GM18873 (cell line): Measurements from ENCODE around the gene COQ3.
A peak's percentile ranks its signal among the peaks of the same experiment; 100 is the strongest.

Experiments
- ATAC-seq: cut with Tn5 transposase; IDR thresholded peaks from one replicate; pipeline ENCODE4 v1.9.1; 2021; ENCODE audit warnings: mild to moderate bottlenecking, moderate library complexity, moderate number of reproducible peaks; ENCODE audit not compliant: unreplicated experiment, low FRiP score

Gene COQ3

DNA sequence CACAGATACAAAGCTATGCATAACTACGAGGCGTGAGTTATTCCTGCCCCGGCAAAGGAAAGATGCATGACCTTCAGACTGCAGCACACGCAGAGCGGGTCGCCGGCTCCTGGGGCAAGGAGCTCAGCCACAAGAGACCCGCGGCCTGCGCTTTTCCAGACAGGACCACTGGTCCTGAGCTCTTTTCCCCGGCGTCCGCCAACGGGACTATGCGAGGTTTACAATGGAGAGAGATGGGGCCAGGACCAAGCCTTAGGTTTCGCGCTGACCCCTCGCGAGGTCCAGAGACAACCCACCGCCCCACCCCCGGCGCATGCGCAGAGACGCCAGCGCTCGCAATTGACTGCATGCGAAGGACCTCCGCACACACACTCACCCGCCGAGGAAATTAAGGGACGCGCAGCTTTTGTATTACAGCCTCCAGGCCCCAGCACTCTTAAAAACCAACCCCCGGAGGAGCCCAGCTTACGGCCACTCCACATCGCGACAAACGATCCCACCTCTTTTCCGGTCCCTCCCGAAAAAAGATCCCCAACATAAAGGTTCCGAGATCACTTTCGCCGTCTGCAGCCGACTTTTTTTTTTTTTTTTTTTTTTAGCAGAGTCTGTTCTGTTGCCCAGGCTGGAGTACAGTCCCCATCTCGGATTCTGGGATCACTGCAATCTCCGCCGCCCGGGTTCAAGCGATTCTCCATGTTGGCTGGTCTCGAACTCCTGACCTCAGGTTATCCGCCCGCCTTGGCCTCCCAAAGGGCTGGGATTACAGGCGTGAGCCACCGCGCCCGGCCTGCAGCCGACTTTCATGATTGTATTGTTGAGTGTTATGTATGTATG lies at the start of gene COQ3:
Gene COQ3 (minus strand): TSS at position 498 of the 834 bp plus-strand sequence. CDS start 16 bp downstream, at position 482.
- peak; percentile 46 for ATAC-seq

- ATAC-seq: peak; percentile 77
These were observed 40.9 kb upstream of the COQ3 start for GRCh38 chr6:99434702-99435530.

DNA sequence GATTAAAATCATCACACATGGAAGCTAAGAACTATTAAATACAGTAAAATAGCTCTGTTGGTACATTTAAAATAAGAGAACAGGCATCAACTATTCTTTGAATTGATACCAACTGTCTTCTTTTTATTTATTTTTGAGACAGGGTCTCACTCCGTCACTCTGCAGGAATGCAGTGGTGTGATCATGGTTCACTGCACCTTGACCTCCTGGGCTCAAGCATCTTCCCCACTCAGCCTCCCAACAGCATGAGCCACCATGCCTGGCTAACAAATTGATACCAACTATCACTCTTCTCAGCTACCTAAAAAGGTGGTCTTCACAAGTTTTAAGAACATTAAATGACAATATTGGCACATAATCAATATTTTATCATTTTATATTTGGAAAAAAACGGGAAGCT lies 38.9 kb upstream of the COQ3 start:
- ATAC-seq: no peak

DNA sequence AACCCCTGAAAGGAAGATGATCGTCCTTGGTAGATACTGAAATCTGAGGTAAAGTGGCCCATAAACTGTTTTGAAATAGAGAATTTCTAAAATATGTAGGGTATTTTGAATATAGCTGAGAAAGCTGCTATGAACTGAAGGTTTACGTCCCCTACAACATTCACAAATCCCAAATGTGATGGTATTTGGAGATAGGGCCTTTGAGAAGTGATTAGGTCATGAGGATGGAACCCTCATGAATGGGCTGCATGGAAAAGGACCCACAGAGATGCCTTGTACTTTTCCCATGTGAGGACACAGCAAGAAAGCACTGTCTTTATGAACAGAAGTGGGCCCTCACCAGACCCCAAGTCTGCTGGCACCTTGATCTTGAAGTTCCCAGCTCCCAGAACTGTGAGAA lies 37.9 kb upstream of the COQ3 start:
- ATAC-seq: no peak

DNA sequence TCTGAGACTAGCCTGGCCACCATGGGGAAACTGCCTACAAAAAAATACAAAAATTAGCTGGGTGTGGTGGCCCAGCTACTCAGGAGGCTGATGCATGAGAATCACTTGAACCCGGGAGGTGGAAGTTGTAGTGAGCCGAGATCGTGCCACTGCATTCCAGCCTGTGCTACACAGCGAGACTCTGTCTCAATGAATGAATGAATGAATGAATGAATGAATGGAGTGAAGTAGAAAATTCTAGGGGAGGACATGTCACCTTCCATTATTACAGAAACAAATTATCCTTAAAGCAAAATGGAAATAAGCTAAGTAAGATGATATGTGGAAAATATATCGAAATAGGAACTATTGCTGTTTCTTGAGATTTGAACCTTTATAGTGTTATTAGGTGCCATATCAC lies 34.0 kb upstream of the COQ3 start:
- ATAC-seq: no peak

DNA sequence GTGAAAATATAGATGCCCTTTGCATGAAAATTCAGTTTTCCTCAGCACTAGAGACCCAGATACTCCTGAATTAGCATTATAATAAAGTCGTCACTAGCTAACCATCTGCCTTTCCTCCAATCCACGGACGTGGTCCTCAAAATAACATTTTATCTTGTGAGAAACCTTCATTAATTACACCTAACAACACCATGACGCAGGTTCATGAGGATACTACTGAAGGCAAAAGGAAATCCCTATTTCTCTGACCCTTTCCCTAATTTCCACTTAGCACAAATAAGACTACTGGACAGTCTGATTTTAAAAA lies 32.4 kb upstream of the COQ3 start:
- no peak for ATAC-seq

DNA sequence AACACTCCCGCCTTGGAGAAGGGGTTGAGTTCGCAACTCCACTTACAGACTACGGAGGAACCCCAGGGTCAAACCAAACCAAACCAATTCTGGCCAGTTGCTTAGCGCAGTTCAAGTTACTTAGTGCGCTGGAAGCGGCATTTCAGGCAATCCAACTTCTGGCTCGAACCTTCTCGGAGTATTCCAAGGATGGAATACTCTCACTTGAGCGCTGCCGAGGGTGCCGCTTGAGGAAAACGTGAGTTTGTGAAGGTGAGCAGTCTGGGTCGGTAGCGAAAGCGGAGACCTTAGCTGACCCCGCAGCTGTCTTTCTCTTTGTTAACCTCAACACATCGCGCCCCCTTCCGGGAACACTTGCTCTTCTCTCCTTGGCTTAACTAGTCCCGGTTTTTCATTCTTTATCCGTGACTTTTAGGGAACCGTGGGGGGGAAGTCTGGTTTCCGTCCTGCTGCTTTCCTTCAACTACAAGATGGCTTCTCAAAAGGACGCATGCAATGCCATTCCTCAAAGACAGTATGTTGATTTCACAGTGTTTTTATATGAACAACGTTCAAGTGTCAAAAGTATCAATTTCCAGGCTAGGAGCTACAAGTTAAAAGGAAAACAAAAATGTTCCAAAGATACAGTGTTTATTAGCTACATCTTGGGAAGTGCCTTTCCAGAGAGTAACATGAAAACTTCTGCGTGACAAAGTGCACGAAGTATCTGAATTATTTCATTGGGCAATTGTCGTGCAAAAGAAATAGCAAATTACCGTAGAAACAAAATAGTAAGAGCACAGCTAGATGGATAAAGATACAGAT lies 31.9 kb upstream of the COQ3 start:
- peak; percentile 47 for ATAC-seq

GRCh38 chr6:99424761-99425646 lies 31.0 kb upstream of the COQ3 start, which contains the start of gene PNISR:
Gene PNISR, minus strand, starts transcription at chr6:99425308. Its CDS starts 10,649 bp downstream, at chr6:99414659.
- peak; percentile 95 for ATAC-seq

DNA sequence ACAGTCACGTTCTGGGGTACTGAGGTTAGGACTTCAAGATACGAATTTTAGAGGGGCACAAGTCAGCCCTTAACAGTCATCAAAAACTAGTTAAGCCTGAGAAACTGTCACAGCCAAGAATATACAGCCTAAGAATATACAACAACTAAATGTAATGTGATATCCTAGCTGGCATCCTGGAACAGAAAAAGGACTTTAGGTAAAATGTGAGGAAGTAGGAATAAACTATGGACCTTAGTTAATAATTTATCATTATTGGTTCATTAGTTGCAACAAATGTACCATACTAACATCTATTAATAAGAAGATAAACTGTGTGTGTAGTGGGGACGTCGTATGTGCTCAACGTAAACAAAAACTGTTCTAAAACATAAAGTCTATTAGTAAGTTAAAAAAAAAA lies 30.0 kb upstream of the COQ3 start:
- ATAC-seq: no peak

GRCh38 chr6:99422912-99423311 lies 28.9 kb upstream of the COQ3 start:
- no peak for ATAC-seq

DNA sequence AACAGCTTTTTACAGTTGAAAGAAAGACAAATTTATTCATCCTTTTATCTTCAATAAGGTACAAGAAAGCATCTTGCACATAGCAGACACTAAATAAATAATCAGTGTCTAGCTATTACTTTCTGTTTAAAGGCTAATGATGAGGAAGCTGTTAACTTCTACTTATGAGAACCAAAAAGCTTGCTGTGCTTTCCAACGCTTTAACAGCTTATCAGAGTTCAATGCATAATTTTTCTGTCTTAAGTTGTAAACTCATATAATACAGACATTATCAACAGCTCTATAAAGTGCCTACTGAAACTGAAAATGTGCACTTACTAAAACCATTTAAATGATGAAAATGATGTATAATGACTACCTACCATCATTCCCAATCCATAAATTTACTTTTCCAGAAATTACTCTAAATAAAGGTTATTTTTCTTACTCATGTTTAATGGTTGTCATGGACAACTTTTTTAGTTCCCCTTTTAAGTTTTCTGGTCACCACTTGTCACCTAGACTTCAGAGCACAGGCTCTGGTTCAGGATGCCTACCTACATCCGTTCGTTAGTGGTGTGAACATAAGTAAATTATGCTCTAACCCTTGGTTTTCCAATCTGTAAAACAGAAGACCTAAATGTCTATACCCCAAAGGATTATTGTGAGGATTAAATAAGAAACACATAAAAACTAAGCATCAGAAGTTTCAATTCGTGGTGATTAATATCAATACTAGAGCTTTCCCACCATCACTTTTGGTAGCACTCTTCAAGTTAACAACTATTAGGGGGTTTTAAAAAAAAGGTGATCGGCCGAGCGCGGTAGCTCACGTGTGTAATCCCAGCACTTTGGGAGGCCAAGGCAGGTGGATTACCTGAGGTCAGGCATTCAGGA lies 23.1 kb upstream of the COQ3 start:
- peak; percentile 72 for ATAC-seq

DNA sequence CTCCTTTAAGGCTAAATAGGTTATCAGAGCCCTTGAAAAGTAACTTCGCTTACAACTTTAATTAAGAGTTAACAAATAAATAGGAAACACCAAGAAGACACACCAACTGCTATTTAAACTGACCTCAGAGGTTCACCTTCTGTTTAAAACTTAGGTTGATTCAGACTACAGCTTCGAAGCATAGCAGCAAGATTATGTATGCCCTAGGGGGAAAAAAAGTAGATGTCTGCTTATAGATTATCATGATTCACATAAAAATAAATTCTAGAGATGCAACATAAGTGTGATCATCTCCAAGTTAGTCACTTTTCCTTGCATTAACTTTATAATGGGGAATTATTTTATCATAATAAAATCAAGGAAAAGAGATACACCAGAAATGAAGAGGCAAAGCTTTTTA lies 22.2 kb upstream of the COQ3 start:
- ATAC-seq: no peak

DNA sequence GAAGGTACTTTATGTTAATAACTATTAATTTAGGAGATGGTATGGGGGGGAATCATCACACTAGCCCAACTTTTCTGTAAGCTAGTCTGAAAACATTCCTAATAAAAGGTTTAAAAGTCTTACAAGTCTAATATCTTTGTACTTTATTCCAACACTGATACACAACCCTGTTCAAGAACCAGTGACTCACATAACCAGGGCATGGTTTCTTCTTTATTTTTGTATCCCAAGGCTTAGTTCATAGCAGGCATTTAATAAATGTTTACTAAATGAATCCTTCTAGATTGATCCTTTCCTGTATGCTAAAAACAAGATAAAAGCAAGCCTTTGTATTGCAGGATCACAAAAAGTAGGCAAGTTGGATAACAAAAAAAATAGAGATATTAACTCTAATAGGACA lies 21.5 kb upstream of the COQ3 start:
- ATAC-seq: no peak

- ATAC-seq: no peak
These were observed 18.1 kb upstream of the COQ3 start for GRCh38 chr6:99412065-99412464.

DNA sequence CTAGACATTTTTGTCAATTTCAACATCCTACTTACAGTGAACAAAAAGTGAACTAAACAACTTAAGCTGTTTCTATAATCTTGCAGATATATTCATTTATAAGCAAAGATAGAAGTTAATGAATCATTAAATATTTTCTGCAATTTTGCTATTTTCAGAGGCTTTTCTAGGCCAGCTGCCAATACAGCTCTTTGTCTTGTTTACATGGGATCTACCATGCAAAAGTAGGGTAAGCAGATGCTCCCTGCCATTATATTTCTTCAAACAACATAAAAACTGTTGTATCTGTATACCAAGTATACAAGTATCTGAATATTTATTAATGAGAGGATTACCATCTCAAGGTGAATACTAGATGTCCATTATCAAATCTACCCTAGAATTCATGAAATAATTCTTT lies 15.7 kb upstream of the COQ3 start:
- ATAC-seq: no peak

- ATAC-seq: no peak
These were observed 13.1 kb upstream of the COQ3 start for GRCh38 chr6:99407076-99407475.

- ATAC-seq: no peak
These were observed 8.5 kb upstream of the COQ3 start for GRCh38 chr6:99402448-99402847.

DNA sequence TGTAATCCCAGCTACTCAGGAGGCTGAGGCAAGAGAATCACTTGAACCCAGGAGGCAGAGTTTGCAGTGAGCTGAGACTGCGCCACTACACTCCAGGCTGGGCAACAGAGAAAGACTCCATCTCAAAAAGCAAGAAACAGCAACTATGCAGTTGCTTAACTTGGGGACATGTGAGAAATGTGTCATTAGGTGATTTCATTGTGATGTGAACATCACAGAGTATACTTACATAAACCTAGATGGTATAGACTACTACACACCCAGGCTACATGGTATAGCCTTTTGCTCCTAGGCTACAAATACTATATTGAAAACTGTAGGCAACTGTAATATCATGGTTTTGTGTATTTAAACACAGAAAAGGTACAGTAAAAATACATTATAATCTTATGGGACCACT lies 3.3 kb upstream of the COQ3 start:
- no peak for ATAC-seq

- peak; percentile 12 for ATAC-seq
These were observed 663 bp downstream of the COQ3 start for GRCh38 chr6:99393366-99393697.
